Inflammatory macrophage (primary cell): ENCODE results near the gene LRP6.
A peak's percentile ranks its signal among the peaks of the same experiment; 100 is the strongest.
"Not testable (repeated sequence)": the region's sequence is repeated elsewhere in the genome, so short reads cannot be mapped to it uniquely, and the experiment has no call there.

ENCODE experiments used
- DNase-seq, 2 donors: peaks; one replicate each; pipeline ENCODE4 v3.0.0-alpha.2; 2020 to 2022

The LRP6 gene

GRCh38 chr12:12178559-12178958 is 88.3 kb downstream of the LRP6 start:
- no peak for DNase-seq

- DNase-seq, result no peak
Measured at GRCh38 chr12:12176402-12176801, 90.4 kb downstream of the LRP6 start.

GRCh38 chr12:12171991-12172511 is 94.8 kb downstream of the LRP6 start:
- peak; percentile 78 for DNase-seq

- no peak for DNase-seq
Measured at GRCh38 chr12:12167847-12168246, 99.0 kb downstream of the LRP6 start.

- no peak for DNase-seq
Measured at GRCh38 chr12:12166751-12167150, 100.1 kb downstream of the LRP6 start.

- no peak for DNase-seq
Measured at GRCh38 chr12:12159988-12160387, 106.9 kb downstream of the LRP6 start.

GRCh38 chr12:12158858-12159257 is 108.0 kb downstream of the LRP6 start:
- DNase-seq, result no peak

- DNase-seq, result no peak
Measured at GRCh38 chr12:12157424-12157823, 109.4 kb downstream of the LRP6 start.

- DNase-seq, result no peak
Measured at GRCh38 chr12:12156828-12157227, 110.0 kb downstream of the LRP6 start.

- DNase-seq, result no peak
Measured at GRCh38 chr12:12156116-12156515, 110.7 kb downstream of the LRP6 start.

GRCh38 chr12:12153596-12153995 is 113.2 kb downstream of the LRP6 start:
- DNase-seq, result no peak

- no peak for DNase-seq
Measured at GRCh38 chr12:12147111-12147510, 119.7 kb downstream of the LRP6 start.

GRCh38 chr12:12144531-12144930 is 122.3 kb downstream of the LRP6 start:
- DNase-seq, result not testable (repeated sequence)

- no peak for DNase-seq
Measured at GRCh38 chr12:12141000-12141399, 125.8 kb downstream of the LRP6 start.

GRCh38 chr12:12138203-12139154 is 128.4 kb downstream of the LRP6 start:
- DNase-seq, result no peak

GRCh38 chr12:12133785-12134184 is 133.1 kb downstream of the LRP6 start:
- no peak for DNase-seq

GRCh38 chr12:12133259-12133658 is 133.6 kb downstream of the LRP6 start:
- DNase-seq, result no peak

- no peak for DNase-seq
Measured at GRCh38 chr12:12128670-12129069, 138.2 kb downstream of the LRP6 start.

GRCh38 chr12:12127304-12127703 is 139.5 kb downstream of the LRP6 start:
- no peak for DNase-seq

GRCh38 chr12:12126551-12126950 is 140.3 kb downstream of the LRP6 start:
- no peak for DNase-seq

- DNase-seq, result peak in 1 of 2 donors; percentile 87
Measured at GRCh38 chr12:12123036-12123604, 143.7 kb downstream of the LRP6 start.

GRCh38 chr12:12121061-12121460 is 145.8 kb downstream of the LRP6 start:
- DNase-seq, result no peak

- no peak for DNase-seq
Measured at GRCh38 chr12:12116677-12117076, 150.2 kb downstream of the LRP6 start.

- no peak for DNase-seq
Measured at GRCh38 chr12:12115514-12115913, 151.3 kb downstream of the LRP6 start.
